GM03348 (cell line): ENCODE data around the gene ADAT2.

ENCODE experiments used
- DNase-seq: peaks from one replicate; pipeline ENCODE4 v3.0.0; 2012; ENCODE audit warnings: low spot score

Gene ADAT2

GRCh38 chr6:143397227-143398222, 53.0 kb downstream of the ADAT2 start:
- DNase-seq = peak; percentile 84

GRCh38 chr6:143396497-143397226, 53.8 kb downstream of the ADAT2 start:
- no peak for DNase-seq

DNA sequence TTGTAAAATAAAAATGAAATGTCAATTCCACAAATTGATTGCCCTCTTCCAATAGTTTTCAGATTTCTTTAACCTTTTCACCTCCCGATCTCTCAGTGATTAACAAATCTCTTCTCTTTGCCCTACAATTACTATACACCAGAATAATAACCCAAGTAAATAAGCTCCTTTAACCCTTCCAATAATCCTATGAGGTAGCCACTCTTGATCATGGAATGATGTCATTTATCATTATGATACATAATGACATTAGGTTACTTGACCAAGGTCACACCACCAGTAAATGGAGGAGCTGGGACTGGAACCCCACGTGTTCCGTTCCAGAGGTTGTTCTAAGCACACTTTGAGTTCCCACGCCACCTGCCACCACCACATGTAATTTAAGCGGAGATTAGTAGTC, 54.8 kb downstream of the ADAT2 start:
- DNase-seq = no peak

- DNase-seq = peak; percentile 61
These were observed 56.1 kb downstream of the ADAT2 start for GRCh38 chr6:143394389-143394788.

GRCh38 chr6:143390278-143390677, 60.2 kb downstream of the ADAT2 start:
- no peak for DNase-seq

GRCh38 chr6:143385636-143386035, 64.9 kb downstream of the ADAT2 start:
- no peak for DNase-seq

DNA sequence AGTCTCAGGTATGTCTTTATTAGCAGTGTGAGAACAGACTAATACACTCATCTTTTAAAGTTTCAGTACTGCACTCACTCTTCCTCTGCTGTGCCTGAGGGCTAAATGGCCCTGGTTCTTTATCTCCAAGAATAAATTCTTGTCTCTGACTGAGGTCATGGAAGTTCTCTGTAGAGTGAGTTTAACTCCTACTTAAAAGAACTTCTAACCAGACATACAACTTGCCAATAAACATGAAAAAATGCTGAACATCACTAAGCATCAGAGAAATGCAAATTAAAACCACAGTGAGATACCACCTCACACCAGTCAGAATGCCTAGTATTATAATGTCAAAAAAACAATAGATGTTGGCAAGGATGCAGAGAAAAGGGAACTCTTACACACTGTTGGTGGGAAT, 73.6 kb downstream of the ADAT2 start:
- DNase-seq = no peak

GRCh38 chr6:143376375-143376774, 74.1 kb downstream of the ADAT2 start:
- no peak for DNase-seq

DNA sequence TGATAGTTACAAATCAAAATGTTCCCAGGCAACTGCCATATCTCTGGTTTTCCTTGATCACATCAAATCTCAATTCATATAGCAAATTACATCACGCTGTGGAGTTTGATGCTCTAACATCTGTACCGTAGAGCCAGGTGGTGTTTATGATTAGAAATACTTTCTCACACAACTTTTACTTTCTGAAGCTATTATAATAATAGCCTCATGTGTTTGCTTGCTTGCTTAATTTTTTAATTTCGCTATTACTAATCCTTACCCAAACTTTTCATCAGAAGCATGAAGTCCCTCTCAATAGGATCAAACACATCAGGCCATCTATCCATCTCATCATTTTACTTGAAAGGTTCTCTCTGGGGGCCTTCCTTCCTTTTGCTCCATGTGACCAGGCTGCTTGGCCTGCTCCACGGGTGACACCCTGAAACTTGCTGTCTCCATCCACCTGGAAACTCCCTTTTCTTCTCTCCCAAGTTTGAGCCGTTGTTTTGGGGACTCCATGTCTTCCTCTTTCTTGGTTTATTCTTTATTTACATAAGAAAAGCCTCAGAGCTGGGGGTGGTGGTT, 75.4 kb downstream of the ADAT2 start:
- no peak for DNase-seq

DNA sequence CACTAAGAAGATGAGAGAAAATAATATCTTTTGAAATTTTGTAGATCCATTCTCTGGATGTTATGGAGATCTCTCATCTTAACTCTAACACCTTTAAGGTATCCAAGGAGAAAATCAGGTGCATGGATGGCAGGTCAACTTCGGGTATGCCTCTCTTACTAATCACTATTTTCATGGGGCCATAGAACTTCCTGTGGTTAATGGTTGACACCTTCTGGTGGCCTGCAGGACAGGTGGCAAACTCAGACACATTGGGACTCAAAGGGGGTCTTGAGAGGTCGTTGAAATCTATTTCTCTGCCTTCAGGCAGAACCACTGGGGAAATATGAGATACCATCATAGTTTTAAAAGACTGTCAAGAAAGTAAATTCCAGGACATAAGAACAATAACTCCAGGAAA, 76.5 kb downstream of the ADAT2 start:
- DNase-seq = no peak
